ENCODE data around the gene LY6G6F.

DNA sequence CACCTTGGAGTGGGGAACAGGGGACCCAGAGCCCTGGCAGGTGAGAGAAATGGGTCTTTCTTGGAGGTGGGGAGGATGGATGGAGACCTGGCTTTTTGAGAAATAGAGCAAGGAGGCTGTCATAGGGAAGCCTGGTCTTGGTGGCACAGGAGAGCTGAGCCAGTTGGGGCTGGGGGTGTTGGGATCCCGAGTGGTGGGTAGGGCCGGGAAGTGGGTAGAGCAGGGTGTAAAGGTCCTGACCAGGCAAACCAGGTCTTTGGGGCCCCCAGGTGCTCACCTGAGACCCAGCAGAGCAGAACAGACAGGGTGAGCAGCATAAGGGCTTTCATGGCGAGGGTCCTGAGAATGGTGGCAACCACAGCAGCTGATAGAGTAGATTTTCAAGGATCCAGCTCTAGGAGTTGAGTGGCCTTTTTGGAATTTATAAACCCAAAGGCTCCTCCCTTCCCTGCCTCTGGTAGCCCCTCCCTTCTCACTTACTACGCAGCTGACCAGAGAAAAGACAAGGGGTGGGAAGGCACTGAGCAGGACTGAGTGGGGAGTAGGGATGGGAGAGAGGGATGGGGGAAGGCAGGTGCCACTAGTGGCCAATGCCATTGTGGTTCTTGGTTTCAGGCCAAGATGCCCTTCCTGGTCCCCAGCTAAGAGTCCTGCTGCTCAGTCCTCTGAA is 14.8 kb downstream of the LY6G6F start, which contains the start of gene LY6G6C:
- TF ChIP-seq POLR2A (IDR thresholded peaks at IDR 0.05) = no peak
- TF ChIP-seq, protein P1, sequence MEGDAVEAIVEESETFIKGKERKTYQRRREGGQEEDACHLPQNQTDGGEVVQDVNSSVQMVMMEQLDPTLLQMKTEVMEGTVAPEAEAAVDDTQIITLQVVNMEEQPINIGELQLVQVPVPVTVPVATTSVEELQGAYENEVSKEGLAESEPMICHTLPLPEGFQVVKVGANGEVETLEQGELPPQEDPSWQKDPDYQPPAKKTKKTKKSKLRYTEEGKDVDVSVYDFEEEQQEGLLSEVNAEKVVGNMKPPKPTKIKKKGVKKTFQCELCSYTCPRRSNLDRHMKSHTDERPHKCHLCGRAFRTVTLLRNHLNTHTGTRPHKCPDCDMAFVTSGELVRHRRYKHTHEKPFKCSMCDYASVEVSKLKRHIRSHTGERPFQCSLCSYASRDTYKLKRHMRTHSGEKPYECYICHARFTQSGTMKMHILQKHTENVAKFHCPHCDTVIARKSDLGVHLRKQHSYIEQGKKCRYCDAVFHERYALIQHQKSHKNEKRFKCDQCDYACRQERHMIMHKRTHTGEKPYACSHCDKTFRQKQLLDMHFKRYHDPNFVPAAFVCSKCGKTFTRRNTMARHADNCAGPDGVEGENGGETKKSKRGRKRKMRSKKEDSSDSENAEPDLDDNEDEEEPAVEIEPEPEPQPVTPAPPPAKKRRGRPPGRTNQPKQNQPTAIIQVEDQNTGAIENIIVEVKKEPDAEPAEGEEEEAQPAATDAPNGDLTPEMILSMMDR (IDR thresholded peaks at IDR 0.05) = no peak

All from prostate gland (tissue), 2 donors.